CD4-positive, CD25-positive, alpha-beta regulatory T cell (primary cell): Measurements from ENCODE around the gene ELMO1. TPM values are rescaled to one million over a fixed set of nuclear protein-coding genes. Genes with fewer than 3 reads are reported as not detected.

Experiments
- ATAC-seq, 2 donors: fragments of 150-1000 bp; cut with Tn5 transposase; one replicate each; pipeline ENCODE4 v1.10.0; 2021; ENCODE audit warnings: low read depth in 2 of 2, moderate number of reproducible peaks in 2 of 2, moderate library complexity in 1 of 2
- DNase-seq, 3 donors: peaks; one replicate each; pipeline versions ENCODE4 v3.0.0 to v3.0.0-alpha.2; 2012 to 2022; ENCODE audit warnings: mixed read lengths in 1 of 3
- H3K27ac ChIP-seq: one replicate; pipeline ENCODE4 v1.7.0; 2013; ENCODE audit warnings: mild to moderate bottlenecking, low read length; ENCODE audit not compliant: insufficient read depth, poor library complexity, severe bottlenecking
- H3K27me3 ChIP-seq: one replicate; pipeline ENCODE4 v1.7.0; 2013; ENCODE audit warnings: low read length; ENCODE audit not compliant: control insufficient read depth, insufficient read depth
- H3K36me3 ChIP-seq: one replicate; pipeline ENCODE4 v1.7.0; 2013; ENCODE audit warnings: mild to moderate bottlenecking, low read length, moderate library complexity; ENCODE audit not compliant: control insufficient read depth, insufficient read depth
- H3K4me1 ChIP-seq: 2 replicates; pipeline ENCODE4 v1.7.0; 2013; ENCODE audit warnings: mild to moderate bottlenecking, low read length; ENCODE audit not compliant: insufficient read depth, control insufficient read depth, poor library complexity, severe bottlenecking
- H3K4me3 ChIP-seq: one replicate; pipeline ENCODE4 v1.7.0; 2013; ENCODE audit warnings: low read depth, mild to moderate bottlenecking, low read length, moderate library complexity
- H3K9me3 ChIP-seq, 2 experiments: 1 replicate in 1 of 2; 2 replicates in 1 of 2; pipeline ENCODE4 v1.7.0; 2013; ENCODE audit warnings: low read length in 2 of 2, mild to moderate bottlenecking in 1 of 2, moderate library complexity in 1 of 2; ENCODE audit not compliant: control insufficient read depth in 2 of 2
- H3K27ac Mint-ChIP-seq, 3 donors: one replicate each; pipeline ENCODE4 v1.8.0; 2020 to 2022; ENCODE audit warnings: mild to moderate bottlenecking in 3 of 3, mixed read lengths in 3 of 3, moderate library complexity in 2 of 3
- H3K27me3 Mint-ChIP-seq: one replicate; pipeline ENCODE4 v1.8.0; 2022; ENCODE audit warnings: mild to moderate bottlenecking, mixed read lengths
- H3K36me3 Mint-ChIP-seq: one replicate; pipeline ENCODE4 v1.8.0; 2020; ENCODE audit warnings: mixed read lengths
- H3K4me1 Mint-ChIP-seq, 4 donors: one replicate each; pipeline ENCODE4 v1.8.0; 2020 to 2022; ENCODE audit warnings: mixed read lengths in 4 of 4, mild to moderate bottlenecking in 1 of 4
- H3K4me3 Mint-ChIP-seq, 4 donors: one replicate each; pipeline ENCODE4 v1.8.0; 2020 to 2022; ENCODE audit warnings: mild to moderate bottlenecking in 4 of 4, mixed read lengths in 4 of 4, moderate library complexity in 3 of 4
- H3K9me3 Mint-ChIP-seq, 7 donors: one replicate each; pipeline ENCODE4 v1.8.0; 2020 to 2022; ENCODE audit warnings: mixed read lengths in 7 of 7, mild to moderate bottlenecking in 3 of 7, moderate library complexity in 2 of 7
- polyA plus RNA-seq, 4 donors: library from polyadenylated mRNA; unstranded; fragments of 300-500 nt; fragmentation: Illumina TruSeq; gene quantifications; one replicate each; pipeline ENCODE4 v1.2.3, GENCODE V29; 2021
- total RNA-seq: library from RNA; stranded (reverse); gene quantifications from one replicate; pipeline ENCODE4 v1.2.3, GENCODE V29; 2022

ELMO1 gene
- total and polyA plus RNA-seq, 5 donors from 2014 or later = 39.5 to 162 (median 53.5) TPM

- no peaks in the 10 kb centered on the region for H3K36me3 ChIP-seq
- no peaks in the 10 kb centered on the region for H3K27me3 ChIP-seq
- peaks cover 16% of the 10 kb centered on the region for H3K36me3 Mint-ChIP-seq
- H3K9me3 Mint-ChIP-seq = peaks cover 0 to 1% (median 0%) of the 10 kb centered on the region in 7 donors
- peaks cover 5% of the 10 kb centered on the region for H3K4me1 ChIP-seq
- peaks cover 10 to 43% (median 36%) of the 10 kb centered on the region in 4 donors for H3K4me1 Mint-ChIP-seq
- ATAC-seq (no peak), DNase-seq (no peak)
- H3K27me3 Mint-ChIP-seq = no peaks in the 10 kb centered on the region
- H3K4me3 ChIP-seq = no peak overlapping the region
- H3K4me3 Mint-ChIP-seq = peak overlapping the region in 1 of 4 donors; percentile 10
- H3K9me3 ChIP-seq = no peaks in the 10 kb centered on the region
- H3K27ac ChIP-seq = no peak overlapping the region
- no peak overlapping the region for H3K27ac Mint-ChIP-seq
Measured at GRCh38 chr7:36969376-36969775, 479.3 kb downstream of the ELMO1 start.

- peaks cover 5% of the 10 kb centered on the region for H3K4me1 ChIP-seq
- no peaks in the 10 kb centered on the region for H3K27me3 ChIP-seq
- H3K4me3 Mint-ChIP-seq = no peak overlapping the region
- ATAC-seq (no peak), DNase-seq (no peak)
- no peak overlapping the region for H3K4me3 ChIP-seq
- H3K36me3 ChIP-seq = no peaks in the 10 kb centered on the region
- H3K9me3 Mint-ChIP-seq = peaks cover 0 to 1% (median 0%) of the 10 kb centered on the region in 7 donors
- peaks cover 15 to 41% (median 33%) of the 10 kb centered on the region in 4 donors for H3K4me1 Mint-ChIP-seq
- no peak overlapping the region for H3K27ac ChIP-seq
- H3K27me3 Mint-ChIP-seq = no peaks in the 10 kb centered on the region
- H3K27ac Mint-ChIP-seq = no peak overlapping the region
- H3K9me3 ChIP-seq = no peaks in the 10 kb centered on the region
- H3K36me3 Mint-ChIP-seq = peaks cover 18% of the 10 kb centered on the region
Measured at GRCh38 chr7:36967387-36967786, 481.3 kb downstream of the ELMO1 start.

- Histone ChIP-seq H3K27ac (no peak overlapping the region), H3K4me1 (peaks cover 5% of the 10 kb centered on the region), H3K36me3 (no peaks in the 10 kb centered on the region), H3K27me3 (no peaks in the 10 kb centered on the region), H3K9me3 (no peaks in the 10 kb centered on the region), H3K4me3 (no peak overlapping the region)
- ATAC-seq (no peak), DNase-seq (no peak)
- no peak overlapping the region for H3K27ac Mint-ChIP-seq
- peaks cover 21% of the 10 kb centered on the region for H3K36me3 Mint-ChIP-seq
- H3K27me3 Mint-ChIP-seq = no peaks in the 10 kb centered on the region
- H3K4me1 Mint-ChIP-seq = peaks cover 17 to 38% (median 31%) of the 10 kb centered on the region in 4 donors
- no peak overlapping the region for H3K4me3 Mint-ChIP-seq
- H3K9me3 Mint-ChIP-seq = peaks cover 0 to 1% (median 0%) of the 10 kb centered on the region in 7 donors
Measured at GRCh38 chr7:36966636-36967035, 482.0 kb downstream of the ELMO1 start.

GRCh38 chr7:36966039-36966438 is 482.6 kb downstream of the ELMO1 start:
- DNase-seq = no peak
- Mint-ChIP-seq H3K27me3 (no peaks in the 10 kb centered on the region), H3K9me3 (peaks cover 0 to 1% (median 0%) of the 10 kb centered on the region in 7 donors), H3K27ac (no peak overlapping the region), H3K4me3 (no peak overlapping the region), H3K4me1 (peaks cover 20 to 34% (median 26%) of the 10 kb centered on the region in 4 donors), H3K36me3 (peaks cover 22% of the 10 kb centered on the region)
- ATAC-seq = no peak
- Histone ChIP-seq H3K4me1 (peaks cover 5% of the 10 kb centered on the region), H3K9me3 (no peaks in the 10 kb centered on the region), H3K4me3 (no peak overlapping the region), H3K36me3 (no peaks in the 10 kb centered on the region), H3K27me3 (no peaks in the 10 kb centered on the region), H3K27ac (no peak overlapping the region)

- Mint-ChIP-seq H3K36me3 (peaks cover 25% of the 10 kb centered on the region), H3K9me3 (peaks cover 0 to 1% (median 0%) of the 10 kb centered on the region in 7 donors), H3K27ac (no peak overlapping the region), H3K4me3 (no peak overlapping the region), H3K4me1 (peaks cover 20 to 33% (median 25%) of the 10 kb centered on the region in 4 donors), H3K27me3 (no peaks in the 10 kb centered on the region)
- H3K36me3 ChIP-seq = no peaks in the 10 kb centered on the region
- H3K27me3 ChIP-seq = no peaks in the 10 kb centered on the region
- DNase-seq (no peak), ATAC-seq (no peak)
- peaks cover 5% of the 10 kb centered on the region for H3K4me1 ChIP-seq
- no peak overlapping the region for H3K4me3 ChIP-seq
- no peak overlapping the region for H3K27ac ChIP-seq
- H3K9me3 ChIP-seq = no peaks in the 10 kb centered on the region
Measured at GRCh38 chr7:36965625-36966024, 483.0 kb downstream of the ELMO1 start.

- H3K4me1 ChIP-seq = no peaks in the 10 kb centered on the region
- no peak overlapping the region for H3K4me3 Mint-ChIP-seq
- H3K9me3 ChIP-seq = no peaks in the 10 kb centered on the region
- peaks cover 25% of the 10 kb centered on the region for H3K36me3 Mint-ChIP-seq
- peaks cover 8 to 22% (median 18%) of the 10 kb centered on the region in 4 donors for H3K4me1 Mint-ChIP-seq
- H3K27ac Mint-ChIP-seq = peak overlapping the region in 1 of 3 donors; percentile 1
- no peaks in the 10 kb centered on the region for H3K27me3 Mint-ChIP-seq
- H3K27ac ChIP-seq = no peak overlapping the region
- no peak overlapping the region for H3K4me3 ChIP-seq
- no peak for DNase-seq
- H3K36me3 ChIP-seq = no peaks in the 10 kb centered on the region
- H3K9me3 Mint-ChIP-seq = peaks cover 0 to 1% (median 0%) of the 10 kb centered on the region in 7 donors
- no peaks in the 10 kb centered on the region for H3K27me3 ChIP-seq
- ATAC-seq = no peak
Measured at GRCh38 chr7:36964297-36964696, 484.4 kb downstream of the ELMO1 start.

- Mint-ChIP-seq H3K27me3 (no peaks in the 10 kb centered on the region), H3K4me1 (peaks cover 7 to 20% (median 16%) of the 10 kb centered on the region in 4 donors), H3K36me3 (peaks cover 23% of the 10 kb centered on the region), H3K27ac (peak overlapping the region in 1 of 3 donors; percentile 40), H3K9me3 (peaks cover 0 to 1% (median 0%) of the 10 kb centered on the region in 7 donors), H3K4me3 (no peak overlapping the region)
- no peak overlapping the region for H3K27ac ChIP-seq
- no peak for ATAC-seq
- H3K4me1 ChIP-seq = no peaks in the 10 kb centered on the region
- H3K4me3 ChIP-seq = no peak overlapping the region
- H3K36me3 ChIP-seq = no peaks in the 10 kb centered on the region
- no peak for DNase-seq
- no peaks in the 10 kb centered on the region for H3K9me3 ChIP-seq
- H3K27me3 ChIP-seq = no peaks in the 10 kb centered on the region
Measured at GRCh38 chr7:36962367-36962766, 486.3 kb downstream of the ELMO1 start.

- Mint-ChIP-seq H3K4me1 (peaks cover 7 to 18% (median 15%) of the 10 kb centered on the region in 4 donors), H3K36me3 (peaks cover 21% of the 10 kb centered on the region), H3K9me3 (peaks cover 0 to 1% (median 0%) of the 10 kb centered on the region in 7 donors), H3K4me3 (no peak overlapping the region), H3K27ac (no peak overlapping the region), H3K27me3 (no peaks in the 10 kb centered on the region)
- Histone ChIP-seq H3K4me3 (no peak overlapping the region), H3K36me3 (peaks cover 3% of the 10 kb centered on the region), H3K4me1 (no peaks in the 10 kb centered on the region), H3K27ac (no peak overlapping the region), H3K9me3 (no peaks in the 10 kb centered on the region), H3K27me3 (no peaks in the 10 kb centered on the region)
- ATAC-seq (no peak), DNase-seq (no peak)
Measured at GRCh38 chr7:36961693-36962092, 487.0 kb downstream of the ELMO1 start.
